ENCODE results near the gene SLC38A7. TPM values are rescaled to one million over a fixed set of nuclear protein-coding genes. Genes with fewer than 3 reads are reported as not detected.
A peak's percentile ranks its signal among the peaks of the same experiment; 100 is the strongest.
"Not testable (repeated sequence)": the region's sequence is repeated elsewhere in the genome, so short reads cannot be mapped to it uniquely, and the experiment has no call there.

SLC38A7 gene
- total RNA-seq, result 15.6 TPM

GRCh38 chr16:58684354-58685083, at the start of gene SLC38A7:
Gene SLC38A7 (minus strand): TSS chr16:58684770. CDS start chr16:58680126, 4,644 bp downstream.
- DNase-seq (ENCODE audit: low spot score) (peak; percentile 92), ATAC-seq (peak; percentile 97)
- intact Hi-C loops (cut with DNase I), result no loop called here

GRCh38 chr16:58733671-58734458, 49.3 kb upstream of the SLC38A7 start, which contains the start of gene GOT2:
Gene GOT2 (minus strand): TSS chr16:58734316. CDS start chr16:58734228, 88 bp downstream.
- peak; percentile 82 for DNase-seq (ENCODE audit: low spot score)
- intact Hi-C loops (cut with DNase I), result no loop called here
- peak; percentile 97 for ATAC-seq

GRCh38 chr16:58733248-58733670, 48.7 kb upstream of the SLC38A7 start:
- DNase-seq (ENCODE audit: low spot score) (no peak), ATAC-seq (peak; percentile 64)
- intact Hi-C loops (cut with DNase I), result no loop called here

GRCh38 chr16:58732545-58733247, 48.1 kb upstream of the SLC38A7 start:
- ATAC-seq (no peak), DNase-seq (ENCODE audit: low spot score) (no peak)
- intact Hi-C loops (cut with DNase I), result no loop called here

GRCh38 chr16:58730724-58731370, 46.3 kb upstream of the SLC38A7 start:
- DNase-seq (ENCODE audit: low spot score), result no peak
- intact Hi-C loops (cut with DNase I), result no loop called here
- no peak for ATAC-seq

- intact Hi-C loops (cut with DNase I), result no loop called here
- DNase-seq (ENCODE audit: low spot score) (no peak), ATAC-seq (no peak)
Measured at GRCh38 chr16:58727796-58728568, 43.4 kb upstream of the SLC38A7 start.

- ATAC-seq, result no peak
- intact Hi-C loops (cut with DNase I), result no loop called here
Measured at GRCh38 chr16:58727028-58727781, 42.6 kb upstream of the SLC38A7 start.

GRCh38 chr16:58723109-58723508, 38.5 kb upstream of the SLC38A7 start:
- intact Hi-C loops (cut with DNase I), result no loop called here
- ATAC-seq (no peak), DNase-seq (ENCODE audit: low spot score) (no peak)

More at GRCh38 chr16:58727028-58727781, 42.6 kb upstream of the SLC38A7 start:
- DNase-seq (ENCODE audit: low spot score), result no peak

GRCh38 chr16:58717994-58718393, 33.4 kb upstream of the SLC38A7 start:
- no peak for DNase-seq (ENCODE audit: low spot score)
- intact Hi-C loops (cut with DNase I), result no loop called here
- no peak for ATAC-seq

- ATAC-seq, result no peak
- DNase-seq (ENCODE audit: low spot score), result no peak
- intact Hi-C loops (cut with DNase I), result no loop called here
Measured at GRCh38 chr16:58716468-58716867, 31.9 kb upstream of the SLC38A7 start.

- intact Hi-C loops (cut with DNase I), result no loop called here
- DNase-seq (ENCODE audit: low spot score), result no peak
- no peak for ATAC-seq
Measured at GRCh38 chr16:58713742-58714141, 29.2 kb upstream of the SLC38A7 start.

- ATAC-seq, result no peak
- intact Hi-C loops (cut with DNase I), result no loop called here
- no peak for DNase-seq (ENCODE audit: low spot score)
Measured at GRCh38 chr16:58709333-58709732, 24.8 kb upstream of the SLC38A7 start.

GRCh38 chr16:58699151-58699550, 14.6 kb upstream of the SLC38A7 start:
- DNase-seq (ENCODE audit: low spot score) (no peak), ATAC-seq (no peak)
- intact Hi-C loops (cut with DNase I), result no loop called here

- intact Hi-C loops (cut with DNase I), result no loop called here
- no peak for DNase-seq (ENCODE audit: low spot score)
- no peak for ATAC-seq
Measured at GRCh38 chr16:58695368-58695767, 10.8 kb upstream of the SLC38A7 start.

GRCh38 chr16:58692450-58692849, 7.9 kb upstream of the SLC38A7 start:
- intact Hi-C loops (cut with DNase I), result no loop called here
- no peak for ATAC-seq
- no peak for DNase-seq (ENCODE audit: low spot score)

- DNase-seq (ENCODE audit: low spot score); intact Hi-C loops (cut with DNase I): not testable (repeated sequence)
Measured at GRCh38 chr16:58686985-58687706, 2.6 kb upstream of the SLC38A7 start.

GRCh38 chr16:58685084-58685449, 497 bp upstream of the SLC38A7 start:
- DNase-seq (ENCODE audit: low spot score), result no peak
- intact Hi-C loops (cut with DNase I), result no loop called here
- ATAC-seq, result peak; percentile 5

More at GRCh38 chr16:58686985-58687706, 2.6 kb upstream of the SLC38A7 start:
- not testable (repeated sequence) for ATAC-seq
